PC-3 (cell line): ENCODE results near the gene ARHGAP19. TPM values are rescaled to one million over a fixed set of nuclear protein-coding genes. Genes with fewer than 3 reads are reported as not detected.

ENCODE experiments used
- ATAC-seq: fragments of 200-7000 bp; cut with Tn5 transposase; 2 replicates; pipeline ENCODE4 v1.9.1; 2020; ENCODE audit warnings: mild to moderate bottlenecking, moderate library complexity
- BruUV-seq: library from RNA; stranded (reverse); fragments of 400-500 nt; replicated peaks from 2 replicates; lab custom pipeline; 2021; lab: Mats Ljungman, UMichigan
- CTCF ChIA-PET: fragments of 300-600 bp; sonication (Branson Sonifier 250); formaldehyde crosslinking; loops from one replicate; lab custom pipeline; 2022; ENCODE audit warnings: antibody characterized with exemption; lab: Charles Lee
- POLR2A ChIA-PET: fragments of 300-600 bp; sonication (Branson Sonifier 250); formaldehyde crosslinking; loops from one replicate; lab custom pipeline; 2022; ENCODE audit warnings: antibody characterized with exemption; ENCODE audit not compliant: unreplicated experiment; lab: Charles Lee
- DNase-seq: peaks from one replicate; pipeline ENCODE4 v3.0.0-alpha.2; 2015
- H2AFZ ChIP-seq: fragments of 300-600 bp; sonication (generic); 2 replicates; pipeline ENCODE4 v1.6.0; 2016; ENCODE audit warnings: antibody characterized with exemption, low read length
- H3F3A ChIP-seq: fragments of 300-600 bp; sonication (generic); one replicate; pipeline ENCODE4 v1.6.0; 2017; ENCODE audit warnings: antibody characterized with exemption, low read length, control low read depth, mild to moderate bottlenecking; ENCODE audit not compliant: unreplicated experiment
- H3K27ac ChIP-seq: fragments of 300-600 bp; sonication (generic); 2 replicates; pipeline ENCODE4 v1.5.1; 2016; ENCODE audit warnings: mild to moderate bottlenecking, low read length
- H3K27me3 ChIP-seq: fragments of 300-600 bp; sonication (generic); 2 replicates; pipeline ENCODE4 v1.6.1; 2016; ENCODE audit warnings: low read length, mixed read lengths
- H3K36me3 ChIP-seq: fragments of 300-600 bp; sonication (generic); 2 replicates; pipeline ENCODE4 v1.6.1; 2016; ENCODE audit warnings: low read depth, mixed run types, low read length, mixed read lengths
- H3K4me1 ChIP-seq: fragments of 300-600 bp; sonication (generic); 2 replicates; pipeline ENCODE4 v1.5.1; 2016; ENCODE audit warnings: low read length; ENCODE audit not compliant: insufficient read depth
- H3K4me2 ChIP-seq: fragments of 300-600 bp; sonication (generic); 2 replicates; pipeline ENCODE4 v1.6.0; 2016; ENCODE audit warnings: low read length
- H3K4me3 ChIP-seq: fragments of 300-600 bp; sonication (generic); 2 replicates; pipeline ENCODE4 v1.5.1; 2016; ENCODE audit warnings: mild to moderate bottlenecking, low read length, mixed read lengths
- H3K79me2 ChIP-seq: fragments of 300-600 bp; sonication (generic); 2 replicates; pipeline ENCODE4 v1.6.1; 2017; ENCODE audit warnings: low read length, mixed read lengths
- H3K9ac ChIP-seq: fragments of 300-600 bp; sonication (generic); 2 replicates; pipeline ENCODE4 v1.6.0; 2016; ENCODE audit warnings: mild to moderate bottlenecking, low read length
- H3K9me2 ChIP-seq: fragments of 300-600 bp; sonication (generic); replicated peaks from 2 replicates; pipeline ENCODE4 v1.6.1; 2016; ENCODE audit warnings: mixed run types, low read length, mixed read lengths
- H3K9me3 ChIP-seq: fragments of 300-600 bp; sonication (generic); 2 replicates; pipeline ENCODE4 v1.6.1; 2016; ENCODE audit warnings: low read length, mixed read lengths
- H4K20me1 ChIP-seq: fragments of 300-600 bp; sonication (generic); 2 replicates; pipeline ENCODE4 v1.6.1; 2016; ENCODE audit warnings: low read length, mixed read lengths
- CTCF ChIP-seq: fragments of 300-600 bp; sonication (generic); conservative IDR thresholded peaks from 2 replicates; pipeline ENCODE4 v1.5.1; 2017; ENCODE audit warnings: antibody characterized with exemption, low read depth, mild to moderate bottlenecking, low read length
- EZH2 ChIP-seq: fragments of 300-600 bp; sonication (generic); IDR thresholded peaks from one replicate; pipeline ENCODE4 v1.6.1; 2017; ENCODE audit warnings: antibody characterized with exemption, mild to moderate bottlenecking, low read length; ENCODE audit not compliant: unreplicated experiment
- EZH2phosphoT487 ChIP-seq: fragments of 300-600 bp; sonication (generic); IDR thresholded peaks from 2 replicates; pipeline ENCODE4 v1.6.1; 2018; ENCODE audit warnings: mild to moderate bottlenecking, antibody characterized with exemption, low read length, borderline replicate concordance
- intact Hi-C: fragments of 100-400 bp; cut with micrococcal nuclease; formaldehyde crosslinking; loops from 2 replicates; pipeline ENCODE4 v1.9.0; 2023
- total RNA-seq: library from RNA; depleted of rRNA; stranded (reverse); fragments of >200 nt; gene quantifications from 2 replicates; pipeline ENCODE4 v1.2.3, GENCODE V29; 2014; rRNA removed

ARHGAP19 gene
- total RNA-seq, 1 experiment from 2014 or later: 9.8 TPM

- no peak overlapping the region for H3K9ac ChIP-seq
- no peak overlapping the region for H3K4me3 ChIP-seq
- H3K9me2 ChIP-seq: no peaks in the 10 kb centered on the region
- H3K36me3 ChIP-seq: no peaks in the 10 kb centered on the region
- no peak overlapping the region for H3K4me2 ChIP-seq
- no TSS peak for BruUV-seq
- CTCF ChIA-PET: no interaction called here
- ATAC-seq (no peak), DNase-seq (no peak)
- H3K79me2 ChIP-seq: no peaks in the 10 kb centered on the region
- H2AFZ ChIP-seq: no peak overlapping the region
- H3K27ac ChIP-seq: no peak overlapping the region
- H4K20me1 ChIP-seq: no peaks in the 10 kb centered on the region
- no peaks in the 10 kb centered on the region for H3K9me3 ChIP-seq
- intact Hi-C loops: no loop called here
- POLR2A ChIA-PET: no interaction called here
- H3K27me3 ChIP-seq: peaks cover 9% of the 10 kb centered on the region; the same call in 1 of the 2 replicates
- H3F3A ChIP-seq: no peaks in the 10 kb centered on the region
- TF ChIP-seq CTCF: no peak
- TF ChIP-seq EZH2phosphoT487: no peak
- TF ChIP-seq EZH2: no peak
- H3K4me1 ChIP-seq: no peaks in the 10 kb centered on the region
Observed at GRCh38 chr10:97174941-97175340, 117.5 kb downstream of the ARHGAP19 start.

GRCh38 chr10:97174276-97174775, 118.1 kb downstream of the ARHGAP19 start:
- intact Hi-C loops: no loop called here
- no peak for TF ChIP-seq CTCF
- no peak for TF ChIP-seq EZH2
- no peak for TF ChIP-seq EZH2phosphoT487
- H3K4me2 ChIP-seq: no peak overlapping the region
- H3K9me3 ChIP-seq: no peaks in the 10 kb centered on the region
- H3K9me2 ChIP-seq: no peaks in the 10 kb centered on the region
- ChIA-PET POLR2A (no interaction called here), CTCF (no interaction called here)
- H3F3A ChIP-seq: no peaks in the 10 kb centered on the region
- H3K79me2 ChIP-seq: no peaks in the 10 kb centered on the region
- ATAC-seq (no peak), DNase-seq (no peak)
- no peaks in the 10 kb centered on the region for H4K20me1 ChIP-seq
- no peak overlapping the region for H3K4me3 ChIP-seq
- no peaks in the 10 kb centered on the region for H3K4me1 ChIP-seq
- peaks cover 9% of the 10 kb centered on the region; the same call in 1 of the 2 replicates for H3K27me3 ChIP-seq
- no peaks in the 10 kb centered on the region for H3K36me3 ChIP-seq
- H3K9ac ChIP-seq: no peak overlapping the region
- H2AFZ ChIP-seq: no peak overlapping the region
- no peak overlapping the region for H3K27ac ChIP-seq
- no TSS peak for BruUV-seq

GRCh38 chr10:97173036-97173435, 119.4 kb downstream of the ARHGAP19 start:
- Histone ChIP-seq H3K27me3 (peaks cover 2% of the 10 kb centered on the region; the same call in 1 of the 2 replicates), H3K4me1 (no peaks in the 10 kb centered on the region), H3K36me3 (no peaks in the 10 kb centered on the region), H3K9me3 (no peaks in the 10 kb centered on the region), H3K4me2 (no peak overlapping the region), H3K4me3 (no peak overlapping the region), H3K9me2 (no peaks in the 10 kb centered on the region), H4K20me1 (no peaks in the 10 kb centered on the region), H3K27ac (no peak overlapping the region), H3K79me2 (no peaks in the 10 kb centered on the region), H2AFZ (no peak overlapping the region), H3K9ac (no peak overlapping the region), H3F3A (no peaks in the 10 kb centered on the region)
- no peak for DNase-seq
- POLR2A ChIA-PET: no interaction called here
- intact Hi-C loops: no loop called here
- no TSS peak for BruUV-seq
- no peak for TF ChIP-seq CTCF
- no peak for TF ChIP-seq EZH2
- TF ChIP-seq EZH2phosphoT487: no peak
- CTCF ChIA-PET: no interaction called here
- no peak for ATAC-seq

Other genes starting within 250 kb of the ARHGAP19 start
- not detected in 2 replicates for gene SLIT1, start 106.7 kb downstream of the ARHGAP19 start, total RNA-seq
- gene FRAT1, start 26.6 kb upstream of the ARHGAP19 start, total RNA-seq: 4.1 and 4.4 TPM in 2 replicates
- gene FRAT2, start 42.1 kb upstream of the ARHGAP19 start, total RNA-seq: 19.2 and 26.7 TPM in 2 replicates
- 34.4 and 44.2 TPM in 2 replicates for gene RRP12, start 108.7 kb upstream of the ARHGAP19 start, total RNA-seq
- 591 and 661 TPM in 2 replicates for gene PGAM1, start 133.6 kb upstream of the ARHGAP19 start, total RNA-seq
- 23.0 and 34.7 TPM in 2 replicates for gene EXOSC1, start 153.4 kb upstream of the ARHGAP19 start, total RNA-seq
- 35.1 and 47.1 TPM in 2 replicates for gene ZDHHC16, start 153.5 kb upstream of the ARHGAP19 start, total RNA-seq
- 65.5 and 78.2 TPM in 2 replicates for gene MMS19, start 205.8 kb upstream of the ARHGAP19 start, total RNA-seq
- 18.5 and 32.3 TPM in 2 replicates for gene UBTD1, start 206.3 kb upstream of the ARHGAP19 start, total RNA-seq